IMR-90 (cell line): ENCODE data around the gene EIF5A. TPM values are rescaled to one million over a fixed set of nuclear protein-coding genes. Genes with fewer than 3 reads are reported as not detected.

Experiments used
- ATAC-seq: fragments of 200-7000 bp; cut with Tn5 transposase; 2 replicates; pipeline ENCODE4 v1.9.1; 2020; ENCODE audit warnings: low read depth, mild to moderate bottlenecking, moderate library complexity
- BruUV-seq: library from RNA; stranded (reverse); fragments of 400-500 nt; replicated peaks from 2 replicates; lab custom pipeline; 2021; lab: Mats Ljungman, UMichigan
- CTCF ChIA-PET: fragments of 300-600 bp; formaldehyde crosslinking; extraction: SDS; loops from one replicate; lab custom pipeline; 2021; ENCODE audit warnings: antibody characterized with exemption; lab: Yijun Ruan, JAX
- POLR2A ChIA-PET: fragments of 300-600 bp; sonication (Branson Sonifier 250); formaldehyde crosslinking; loops from one replicate; lab custom pipeline; 2022; ENCODE audit warnings: antibody characterized with exemption; ENCODE audit not compliant: unreplicated experiment; lab: Charles Lee
- DNase-seq: peaks from one replicate; pipeline ENCODE4 v3.0.0; 2013
- H2AFZ ChIP-seq: replicated peaks from 2 replicates; pipeline ENCODE3; 2013; ENCODE audit warnings: low read length, mild to moderate bottlenecking; ENCODE audit not compliant: poor library complexity
- H2AK5ac ChIP-seq: 2 replicates; pipeline ENCODE4 v1.6.1; 2013; ENCODE audit warnings: low read depth, low read length, inconsistent platforms
- H2AK9ac ChIP-seq: replicated peaks from 2 replicates; pipeline ENCODE3; 2013; ENCODE audit warnings: mild to moderate bottlenecking, low read depth, low read length, moderate library complexity; ENCODE audit not compliant: poor library complexity
- H2BK120ac ChIP-seq: 2 replicates; pipeline ENCODE4 v1.6.1; 2013; ENCODE audit warnings: low read depth, low read length, inconsistent platforms
- H2BK15ac ChIP-seq: 3 replicates; pipeline ENCODE4 v1.6.1; 2013; ENCODE audit warnings: low read depth, low read length, inconsistent platforms
- H2BK20ac ChIP-seq: 2 replicates; pipeline ENCODE4 v1.6.1; 2013; ENCODE audit warnings: low read depth, mild to moderate bottlenecking, inconsistent platforms, low read length, moderate library complexity
- H2BK5ac ChIP-seq: 2 replicates; pipeline ENCODE4 v1.6.1; 2013; ENCODE audit warnings: mild to moderate bottlenecking, low read depth, low read length, inconsistent platforms; ENCODE audit not compliant: poor library complexity, severe bottlenecking
- H3K14ac ChIP-seq: replicated peaks from 2 replicates; pipeline ENCODE4 v1.6.1; 2013; ENCODE audit warnings: low read depth, low read length, inconsistent platforms
- H3K18ac ChIP-seq: 2 replicates; pipeline ENCODE4 v1.6.1; 2013; ENCODE audit warnings: low read depth, low read length, control low read depth
- H3K23ac ChIP-seq: 2 replicates; pipeline ENCODE4 v1.6.1; 2013; ENCODE audit warnings: low read depth, low read length, inconsistent platforms
- H3K27ac ChIP-seq: 2 replicates; pipeline ENCODE4 v1.5.1; 2013; ENCODE audit warnings: mild to moderate bottlenecking, control low read depth, low read length; ENCODE audit not compliant: insufficient read depth
- H3K27me3 ChIP-seq: 2 replicates; pipeline ENCODE4 v1.6.1; 2013; ENCODE audit warnings: low read length; ENCODE audit not compliant: control insufficient read depth, insufficient read depth
- H3K36me3 ChIP-seq: 2 replicates; pipeline ENCODE4 v1.6.1; 2013; ENCODE audit warnings: low read length, mixed read lengths; ENCODE audit not compliant: control insufficient read depth, insufficient read depth
- H3K4ac ChIP-seq: 2 replicates; pipeline ENCODE4 v1.6.1; 2013; ENCODE audit warnings: low read depth, low read length, inconsistent platforms
- H3K4me1 ChIP-seq: 2 replicates; pipeline ENCODE4 v1.6.1; 2013; ENCODE audit warnings: low read length, mixed read lengths; ENCODE audit not compliant: control insufficient read depth, insufficient read depth
- H3K4me2 ChIP-seq: 2 replicates; pipeline ENCODE4 v1.6.1; 2013; ENCODE audit warnings: low read depth, mild to moderate bottlenecking, control low read depth, low read length, moderate library complexity
- H3K4me3 ChIP-seq: 2 replicates; pipeline ENCODE4 v1.5.1; 2013; ENCODE audit warnings: low read depth, mild to moderate bottlenecking, control low read depth, low read length, moderate library complexity; ENCODE audit not compliant: insufficient read depth
- H3K56ac ChIP-seq: 2 replicates; pipeline ENCODE4 v1.6.1; 2013; ENCODE audit warnings: low read length, inconsistent platforms; ENCODE audit not compliant: insufficient read depth; ENCODE audit errors: extremely low read depth
- H3K79me1 ChIP-seq, 2 experiments: 2 replicates each; pipeline ENCODE4 v1.6.1; 2013; ENCODE audit warnings: low read length in 2 of 2, inconsistent platforms in 1 of 2, low read depth in 1 of 2
- H3K9ac ChIP-seq: 2 replicates; pipeline ENCODE4 v1.6.1; 2013; ENCODE audit warnings: low read depth, low read length, control low read depth
- H3K9me1 ChIP-seq: 2 replicates; pipeline ENCODE4 v1.6.1; 2013; ENCODE audit warnings: low read length, inconsistent platforms; ENCODE audit not compliant: insufficient read depth
- H3K9me3 ChIP-seq: 2 replicates; pipeline ENCODE4 v1.6.1; 2013; ENCODE audit warnings: low read length; ENCODE audit not compliant: control insufficient read depth, insufficient read depth
- H4K20me1 ChIP-seq: 2 replicates; pipeline ENCODE4 v1.6.1; 2013; ENCODE audit warnings: low read length, inconsistent platforms; ENCODE audit not compliant: insufficient read depth
- H4K5ac ChIP-seq: 2 replicates; pipeline ENCODE4 v1.6.1; 2013; ENCODE audit warnings: mild to moderate bottlenecking, low read depth, low read length, control low read depth
- H4K8ac ChIP-seq, 2 experiments: 2 replicates each; pipeline ENCODE4 v1.6.1; 2013; ENCODE audit warnings: low read depth in 2 of 2, low read length in 2 of 2, control low read depth in 1 of 2, inconsistent platforms in 1 of 2
- H4K91ac ChIP-seq: 2 replicates; pipeline ENCODE4 v1.6.1; 2013; ENCODE audit warnings: low read depth, low read length, inconsistent platforms; ENCODE audit not compliant: insufficient read depth
- BHLHE40 ChIP-seq: fragments of 150-350 bp; IDR thresholded peaks from 2 replicates; pipeline ENCODE4 v1.6.1; 2016; ENCODE audit warnings: mild to moderate bottlenecking, low read depth, low read length
- CEBPB ChIP-seq: IDR thresholded peaks from 2 replicates; pipeline ENCODE4 v1.6.1; 2012; ENCODE audit warnings: low read depth, low read length, improper control_type of control experiment
- CHD1 ChIP-seq: IDR thresholded peaks from 2 replicates; pipeline ENCODE4 v1.6.1; 2012; ENCODE audit warnings: low read depth, low read length, improper control_type of control experiment
- CTCF ChIP-seq: conservative IDR thresholded peaks from 2 replicates; pipeline ENCODE4 v1.5.1; 2012; ENCODE audit warnings: mild to moderate bottlenecking, low read depth, low read length, improper control_type of control experiment
- FOS ChIP-seq: fragments of 150-350 bp; IDR thresholded peaks from 2 replicates; pipeline ENCODE4 v1.6.1; 2016; ENCODE audit warnings: low read depth, low read length
- MAFK ChIP-seq: IDR thresholded peaks from 2 replicates; pipeline ENCODE4 v1.6.1; 2012; ENCODE audit warnings: low read depth, low read length, improper control_type of control experiment
- MAZ ChIP-seq: IDR thresholded peaks from 2 replicates; pipeline ENCODE4 v1.6.1; 2012; ENCODE audit warnings: low read depth, mild to moderate bottlenecking, low read length, improper control_type of control experiment, moderate library complexity, borderline replicate concordance
- MXI1 ChIP-seq: IDR thresholded peaks from 2 replicates; pipeline ENCODE4 v1.6.1; 2012; ENCODE audit warnings: low read depth, mild to moderate bottlenecking, low read length, moderate library complexity, borderline replicate concordance
- NFE2L2 ChIP-seq: fragments of 150-350 bp; IDR thresholded peaks from 2 replicates; pipeline ENCODE4 v1.6.1; 2016; ENCODE audit warnings: low read depth, mild to moderate bottlenecking, low read length
- POLR2A ChIP-seq: IDR thresholded peaks from 2 replicates; pipeline ENCODE4 v1.6.1; 2012; ENCODE audit warnings: mild to moderate bottlenecking, low read depth, low read length
- RAD21 ChIP-seq: IDR thresholded peaks from 2 replicates; pipeline ENCODE4 v1.6.1; 2012; ENCODE audit warnings: low read length, improper control_type of control experiment
- RCOR1 ChIP-seq: IDR thresholded peaks from 2 replicates; pipeline ENCODE4 v1.6.1; 2012; ENCODE audit warnings: mild to moderate bottlenecking, low read length, improper control_type of control experiment; ENCODE audit not compliant: insufficient replicate concordance
- RFX5 ChIP-seq: IDR thresholded peaks from 2 replicates; pipeline ENCODE4 v1.8.0; 2012; ENCODE audit warnings: low read depth, mild to moderate bottlenecking, low read length, moderate library complexity
- SMC3 ChIP-seq: fragments of 150-350 bp; IDR thresholded peaks from 2 replicates; pipeline ENCODE4 v1.6.1; 2016; ENCODE audit warnings: low read depth, mild to moderate bottlenecking, antibody characterized with exemption, low read length, moderate library complexity
- WGBS, 2 experiments: methylation state at CpG; one replicate each; pipeline versions ENCODE4 v1.1.5 to v1.1.7; 2013; ENCODE audit warnings: missing lambda C conversion rate in 2 of 2; ENCODE audit not compliant: insufficient read length in 1 of 2; ENCODE audit errors: extremely low coverage in 2 of 2; 5-methylcytosine and 5-hydroxymethylcytosine counted together
- dilution Hi-C: fragments of 300-500 bp; cut with HindIII; formaldehyde crosslinking; loops from one replicate; pipeline ENCODE4 v1.14.3; 2018; ENCODE audit warnings: low sequenced_read_pairs; ENCODE audit not compliant: unreplicated experiment
- in situ Hi-C: fragments of 300-500 bp; cut with MboI; formaldehyde crosslinking; loops from 3 replicates; pipeline ENCODE4 v1.14.3; 2019; ENCODE audit warnings: low sequenced_read_pairs, inconsistent platforms, mixed read lengths
- intact Hi-C: fragments of 100-400 bp; cut with micrococcal nuclease; formaldehyde crosslinking; loops from 2 replicates; pipeline ENCODE4 v1.10.0; 2022
- polyA plus RNA-seq, 3 experiments: library from polyadenylated mRNA; depleted of rRNA; stranded (reverse); fragments of >200 nt; gene quantifications; 2 replicates each; pipeline ENCODE4 v1.2.3, GENCODE V29; 2012; ENCODE audit warnings: low replicate concordance in 1 of 3
- total RNA-seq: library from RNA; depleted of rRNA; stranded (reverse); fragments of >200 nt; gene quantifications from 2 replicates; pipeline ENCODE4 v1.2.3, GENCODE V29; 2012
- TF ChIP-seq, protein P1 (sequence below): fragments of 150-350 bp; IDR thresholded peaks from 2 replicates; pipeline ENCODE4 v1.6.1; 2016; ENCODE audit warnings: low read depth, mild to moderate bottlenecking, low read length, moderate library complexity, borderline replicate concordance

Gene EIF5A
- total and polyA plus RNA-seq, 2 of the 4 experiments (the other 2 are of a cell fraction): 782 to 883 TPM

GRCh38 chr17:7329374-7329996 lies 22.1 kb downstream of the EIF5A start:
- Histone ChIP-seq H4K5ac (peak overlapping the region; percentile 32), H2BK120ac (peak overlapping the region; percentile 71), H2AK5ac (peak overlapping the region; percentile 78), H3K18ac (peak overlapping the region; percentile 11; the same call in 1 of the 2 replicates), H3K4me3 (peak overlapping the region; percentile 86), H4K8ac (peak overlapping the region; percentile 11 to 89; a peak in 3 of 4 replicates), H4K91ac (peak overlapping the region; percentile 76), H3K9me3 (no peaks in the 10 kb centered on the region), H3K4ac (peak overlapping the region; percentile 53), H3K27me3 (peaks cover 2% of the 10 kb centered on the region), H2BK15ac (no peak overlapping the region), H2AFZ (peak overlapping the region; percentile 97), H3K23ac (no peak overlapping the region), H4K20me1 (peaks cover 4% of the 10 kb centered on the region; the same call in 1 of the 2 replicates), H3K79me1 (peaks cover 10 to 24% of the 10 kb centered on the region in 2 experiments; a peak in 3 of 4 replicates), H3K27ac (peak overlapping the region; percentile 79), H3K9me1 (peaks cover 6% of the 10 kb centered on the region; the same call in 1 of the 2 replicates), H3K4me2 (peak overlapping the region; percentile 93), H3K36me3 (peaks cover 14% of the 10 kb centered on the region), H3K56ac (peak overlapping the region; percentile 56), H3K14ac (peak overlapping the region; percentile 61), H2AK9ac (peak overlapping the region; percentile 91), H2BK5ac (peak overlapping the region; percentile 88), H2BK20ac (no peak overlapping the region), H3K9ac (peak overlapping the region; percentile 71), H3K4me1 (peaks cover 5% of the 10 kb centered on the region; the same call in 1 of the 2 replicates)
- WGBS, 2 experiments: 0% methylated on average over 10 of the region's 43 CpGs; no CpG with 5 or more reads in 1 of the 2 experiments
- CTCF ChIA-PET: no interaction called here
- dilution Hi-C loops: no loop called here
- in situ Hi-C loops: no loop called here
- intact Hi-C loops: loop anchor here (10.0 kb wide), 1 partner anchor 235 kb away; the partner anchor contains the start of gene SENP3
- BruUV-seq: no TSS peak
- peak; percentile 83 for ATAC-seq
- POLR2A ChIA-PET: no interaction called here
- peak; percentile 99 for DNase-seq
- no peak for TF ChIP-seq FOS
- peak; percentile 73 for TF ChIP-seq MAZ
- no peak for TF ChIP-seq POLR2A
- no peak for TF ChIP-seq NFE2L2
- TF ChIP-seq RFX5: no peak
- TF ChIP-seq RCOR1: no peak
- TF ChIP-seq, protein P1, sequence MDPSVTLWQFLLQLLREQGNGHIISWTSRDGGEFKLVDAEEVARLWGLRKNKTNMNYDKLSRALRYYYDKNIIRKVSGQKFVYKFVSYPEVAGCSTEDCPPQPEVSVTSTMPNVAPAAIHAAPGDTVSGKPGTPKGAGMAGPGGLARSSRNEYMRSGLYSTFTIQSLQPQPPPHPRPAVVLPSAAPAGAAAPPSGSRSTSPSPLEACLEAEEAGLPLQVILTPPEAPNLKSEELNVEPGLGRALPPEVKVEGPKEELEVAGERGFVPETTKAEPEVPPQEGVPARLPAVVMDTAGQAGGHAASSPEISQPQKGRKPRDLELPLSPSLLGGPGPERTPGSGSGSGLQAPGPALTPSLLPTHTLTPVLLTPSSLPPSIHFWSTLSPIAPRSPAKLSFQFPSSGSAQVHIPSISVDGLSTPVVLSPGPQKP: no peak
- 0 out of 2 replicates have a peak, but pooled peaks have one; percentile 0 for TF ChIP-seq CEBPB
- TF ChIP-seq CTCF: no peak
- peak; percentile 60 for TF ChIP-seq MXI1
- TF ChIP-seq MAFK: no peak
- no peak for TF ChIP-seq CHD1
- TF ChIP-seq RAD21: no peak
- no peak for TF ChIP-seq SMC3
- no peak for TF ChIP-seq BHLHE40
